BJ (cell line): ENCODE data around the gene HLA-A. TPM values are rescaled to one million over a fixed set of nuclear protein-coding genes. Genes with fewer than 3 reads are reported as not detected.

Source experiments
- CTCF ChIA-PET: fragments of 350-600 bp; formaldehyde crosslinking; extraction: SDS; loops from one replicate; lab custom pipeline; 2021; ENCODE audit warnings: antibody characterized with exemption, inconsistent platforms; lab: Yijun Ruan, JAX
- POLR2A ChIA-PET: fragments of 300-600 bp; sonication (Branson Sonifier 250); formaldehyde crosslinking; extraction: SDS; loops from one replicate; lab custom pipeline; 2021; ENCODE audit warnings: antibody characterized with exemption; lab: Charles Lee
- DNase-seq: peaks from one replicate; pipeline ENCODE4 v3.0.0-alpha.2; 2011; ENCODE audit warnings: low read depth
- H3K27me3 ChIP-seq: 2 replicates; pipeline ENCODE4 v1.6.0; 2011; ENCODE audit warnings: low read length; ENCODE audit not compliant: control insufficient read depth, insufficient read depth
- H3K36me3 ChIP-seq: 2 replicates; pipeline ENCODE4 v1.5.1; 2011; ENCODE audit warnings: low read length; ENCODE audit not compliant: control insufficient read depth, insufficient read depth
- H3K4me3 ChIP-seq: 2 replicates; pipeline ENCODE4 v1.5.1; 2011; ENCODE audit warnings: low read depth, mild to moderate bottlenecking, control low read depth, low read length
- polyA plus RNA-seq: library from polyadenylated mRNA; depleted of rRNA; stranded (reverse); fragments of >200 nt; gene quantifications from 2 replicates; pipeline ENCODE4 v1.2.3, GENCODE V29; 2011
- TF ChIP-seq, protein P1 (sequence below): IDR thresholded peaks from 2 replicates; pipeline ENCODE4 v1.5.1; 2011; ENCODE audit warnings: low read depth, mild to moderate bottlenecking, control low read depth, inconsistent platforms, low read length, moderate library complexity; ENCODE audit not compliant: insufficient read depth

HLA-A gene
- polyA plus RNA-seq, 1 experiment, result 737 TPM

DNA sequence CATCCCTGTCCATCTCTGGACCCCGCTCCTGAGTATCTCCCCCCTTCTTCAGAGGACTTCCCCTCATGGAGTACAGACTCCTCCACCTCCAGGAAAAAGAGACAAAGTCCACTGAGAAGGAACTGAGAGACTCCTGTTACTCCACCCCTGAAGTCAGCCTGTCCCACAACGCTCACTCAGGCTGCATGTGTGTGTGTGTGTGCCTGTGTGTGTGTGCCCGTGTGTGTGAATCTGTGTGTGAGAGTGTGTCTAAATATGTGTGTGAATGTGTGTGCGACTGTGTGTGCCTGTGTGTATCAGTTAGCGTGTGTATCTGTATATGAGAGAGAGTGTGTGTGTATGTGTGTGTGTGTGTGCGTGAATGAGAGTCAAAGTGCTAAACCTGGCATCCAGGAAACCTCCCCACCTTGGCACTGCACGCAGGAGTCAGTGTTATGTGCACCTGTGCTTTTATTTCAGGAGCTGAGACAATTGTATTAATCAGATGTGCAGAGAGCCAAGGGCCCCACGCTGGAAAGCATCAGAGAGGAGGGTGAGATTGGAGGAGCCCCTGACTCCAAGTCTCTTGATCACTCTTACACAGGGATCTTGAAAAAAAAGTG is 39.0 kb downstream of the HLA-A start:
- ChIA-PET CTCF (no interaction called here), POLR2A (no interaction called here)
- DNase-seq, result no peak
- Histone ChIP-seq H3K27me3 (peaks cover 3% of the 10 kb centered on the region), H3K36me3 (no peaks in the 10 kb centered on the region), H3K4me3 (no peak overlapping the region)
- TF ChIP-seq, protein P1, sequence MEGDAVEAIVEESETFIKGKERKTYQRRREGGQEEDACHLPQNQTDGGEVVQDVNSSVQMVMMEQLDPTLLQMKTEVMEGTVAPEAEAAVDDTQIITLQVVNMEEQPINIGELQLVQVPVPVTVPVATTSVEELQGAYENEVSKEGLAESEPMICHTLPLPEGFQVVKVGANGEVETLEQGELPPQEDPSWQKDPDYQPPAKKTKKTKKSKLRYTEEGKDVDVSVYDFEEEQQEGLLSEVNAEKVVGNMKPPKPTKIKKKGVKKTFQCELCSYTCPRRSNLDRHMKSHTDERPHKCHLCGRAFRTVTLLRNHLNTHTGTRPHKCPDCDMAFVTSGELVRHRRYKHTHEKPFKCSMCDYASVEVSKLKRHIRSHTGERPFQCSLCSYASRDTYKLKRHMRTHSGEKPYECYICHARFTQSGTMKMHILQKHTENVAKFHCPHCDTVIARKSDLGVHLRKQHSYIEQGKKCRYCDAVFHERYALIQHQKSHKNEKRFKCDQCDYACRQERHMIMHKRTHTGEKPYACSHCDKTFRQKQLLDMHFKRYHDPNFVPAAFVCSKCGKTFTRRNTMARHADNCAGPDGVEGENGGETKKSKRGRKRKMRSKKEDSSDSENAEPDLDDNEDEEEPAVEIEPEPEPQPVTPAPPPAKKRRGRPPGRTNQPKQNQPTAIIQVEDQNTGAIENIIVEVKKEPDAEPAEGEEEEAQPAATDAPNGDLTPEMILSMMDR, result no peak

DNA sequence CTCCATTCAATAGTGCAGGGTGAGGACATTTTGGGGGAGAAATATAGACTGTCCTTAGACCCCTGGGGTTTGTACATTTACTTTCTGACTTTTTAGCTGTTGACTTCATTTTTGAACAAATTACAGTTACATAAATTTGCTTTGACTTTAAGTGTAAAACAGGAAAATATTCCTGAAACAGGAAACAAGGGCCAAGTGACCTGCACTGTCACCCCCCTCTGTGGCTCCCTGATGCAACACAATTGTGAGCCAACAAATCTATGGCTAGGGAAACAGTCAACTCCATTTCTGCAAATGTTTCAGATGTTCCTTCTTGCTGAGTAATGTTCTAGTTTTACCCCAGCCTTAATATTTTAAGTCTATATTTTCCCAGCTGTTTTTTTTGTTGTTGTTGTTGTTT is 39.8 kb downstream of the HLA-A start:
- ChIA-PET POLR2A (no interaction called here), CTCF (no interaction called here)
- TF ChIP-seq, protein P1, result no peak
- Histone ChIP-seq H3K4me3 (no peak overlapping the region), H3K36me3 (no peaks in the 10 kb centered on the region), H3K27me3 (peaks cover 7% of the 10 kb centered on the region)
- DNase-seq, result no peak

DNA sequence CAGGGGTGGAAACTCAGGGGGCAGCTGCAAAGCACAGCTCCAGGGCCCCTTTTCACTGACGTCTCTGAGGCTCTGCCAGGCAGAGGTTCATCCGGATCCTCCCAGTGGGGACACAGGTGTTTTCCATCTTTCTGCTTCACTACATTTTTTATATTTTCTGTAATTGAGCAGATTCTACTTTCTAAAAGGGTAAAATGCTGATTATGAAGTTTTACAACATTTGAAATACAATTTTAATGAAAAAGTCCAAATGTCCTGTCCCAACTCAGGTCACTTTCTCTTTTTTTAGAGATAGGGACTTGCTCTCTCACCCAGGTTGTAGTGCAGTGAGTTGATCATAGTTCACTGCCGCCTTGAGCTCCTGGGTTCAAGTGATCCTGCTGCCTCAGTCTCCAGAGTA is 41.9 kb downstream of the HLA-A start:
- TF ChIP-seq, protein P1, result no peak
- POLR2A ChIA-PET, result no interaction called here
- Histone ChIP-seq H3K27me3 (peaks cover 7% of the 10 kb centered on the region), H3K4me3 (no peak overlapping the region), H3K36me3 (no peaks in the 10 kb centered on the region)
- CTCF ChIA-PET, result interaction anchor here (1.2 kb wide), 1 partner anchor 7 kb away, joined by 3 read pairs; no protein-coding TSS in a partner anchor
- no peak for DNase-seq

DNA sequence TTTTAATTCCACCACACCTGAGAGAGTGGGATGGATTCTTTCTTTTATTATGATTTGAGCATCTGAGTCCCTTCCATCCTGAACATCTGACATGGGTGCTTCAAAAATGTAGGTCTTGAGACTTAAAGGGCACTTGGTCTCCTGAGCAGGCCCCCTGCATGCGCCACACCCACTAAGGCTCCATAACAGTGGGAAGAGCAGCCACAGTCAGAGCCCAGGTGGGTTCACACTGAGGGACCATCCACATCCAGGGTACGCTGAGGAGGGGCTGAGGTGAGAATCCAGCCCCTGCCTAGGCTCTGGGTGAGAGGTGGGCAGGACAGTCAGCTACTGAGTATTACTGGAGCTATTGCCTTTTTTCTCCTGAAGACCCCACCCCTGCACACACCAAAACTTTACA is 42.7 kb downstream of the HLA-A start:
- DNase-seq, result no peak
- CTCF ChIA-PET, result interaction anchor here (1.2 to 1.7 kb wide), 2 partner anchors 8 to 10 kb away, joined by 3 to 4 read pairs; no protein-coding TSS in a partner anchor
- Histone ChIP-seq H3K4me3 (no peak overlapping the region), H3K27me3 (peaks cover 7% of the 10 kb centered on the region), H3K36me3 (no peaks in the 10 kb centered on the region)
- TF ChIP-seq, protein P1, result no peak
- POLR2A ChIA-PET, result no interaction called here

DNA sequence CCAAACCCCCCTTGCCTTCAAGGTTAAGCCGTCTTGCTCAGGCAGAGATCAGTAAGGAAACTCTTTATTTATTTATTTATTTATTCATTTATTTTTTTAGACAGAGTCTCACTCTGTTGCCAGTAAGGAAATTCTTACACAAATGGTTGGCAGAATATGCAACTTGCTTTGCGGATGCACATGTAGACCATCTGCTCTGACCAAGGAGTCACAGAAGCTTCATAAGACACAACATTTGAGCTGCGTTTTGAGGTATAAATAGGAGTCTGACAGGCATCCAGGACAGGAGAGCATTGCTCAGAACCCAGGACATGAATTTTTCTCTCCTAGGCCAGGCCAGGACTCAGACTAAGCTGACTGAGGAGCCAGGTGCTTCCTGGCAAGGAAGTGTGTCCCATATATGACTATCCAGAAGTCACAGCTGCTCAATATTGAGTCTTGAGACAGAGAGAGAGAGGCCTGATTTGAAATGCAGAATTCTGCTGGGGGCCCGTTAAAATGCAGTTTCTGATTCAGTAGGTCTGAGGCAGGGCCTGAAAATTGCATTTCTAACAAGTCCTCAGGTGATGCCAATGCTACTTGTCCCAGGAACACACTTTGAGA is 43.9 kb downstream of the HLA-A start:
- ChIA-PET POLR2A (no interaction called here), CTCF (interaction anchor here (1.0 to 1.7 kb wide), 2 partner anchors 8 to 19 kb away, joined by 3 to 4 read pairs; no protein-coding TSS in a partner anchor)
- Histone ChIP-seq H3K4me3 (no peak overlapping the region), H3K36me3 (no peaks in the 10 kb centered on the region), H3K27me3 (peaks cover 7% of the 10 kb centered on the region)
- DNase-seq, result no peak
- TF ChIP-seq, protein P1, result no peak
